RWPE2 (cell line): ENCODE data around the gene COPZ1.
A peak's percentile ranks its signal among the peaks of the same experiment; 100 is the strongest.

Experiments used
- ATAC-seq: fragments of 200-7000 bp; cut with Tn5 transposase; 3 replicates; pipeline ENCODE4 v1.9.1; 2021; ENCODE audit warnings: low read depth
- DNase-seq: peaks from one replicate; pipeline ENCODE4 v3.0.0-alpha.2; 2020; ENCODE audit warnings: low spot score
- H3K27ac ChIP-seq: fragments of 450-650 bp; 2 replicates; pipeline ENCODE4 v1.5.1; 2017; ENCODE audit warnings: mild to moderate bottlenecking; ENCODE audit not compliant: poor library complexity, severe bottlenecking
- H3K27me3 ChIP-seq: fragments of 250-450 bp; sonication (Bioruptor Pico); 2 replicates; pipeline ENCODE4 v1.5.1; 2021; ENCODE audit warnings: mild to moderate bottlenecking, moderate library complexity; ENCODE audit not compliant: insufficient read depth, poor library complexity, severe bottlenecking
- H3K36me3 ChIP-seq: fragments of 250-450 bp; sonication (Bioruptor Pico); 2 replicates; pipeline ENCODE4 v1.5.1; 2020; ENCODE audit warnings: low read depth, mild to moderate bottlenecking, moderate library complexity
- H3K4me1 ChIP-seq: fragments of 250-450 bp; sonication (Bioruptor Pico); 2 replicates; pipeline ENCODE4 v1.5.1; 2021; ENCODE audit warnings: mild to moderate bottlenecking, moderate library complexity; ENCODE audit not compliant: insufficient read depth, poor library complexity, severe bottlenecking
- H3K4me3 ChIP-seq: fragments of 250-450 bp; sonication (Bioruptor Pico); 2 replicates; pipeline ENCODE4 v1.5.1; 2021; ENCODE audit warnings: mild to moderate bottlenecking, moderate library complexity; ENCODE audit not compliant: severe bottlenecking
- H3K9me3 ChIP-seq: fragments of 250-450 bp; sonication (Bioruptor Pico); 2 replicates; pipeline ENCODE4 v1.5.1; 2021; ENCODE audit warnings: mild to moderate bottlenecking, moderate library complexity; ENCODE audit not compliant: severe bottlenecking
- TF ChIP-seq, protein P1 (sequence below): fragments of 450-650 bp; IDR thresholded peaks from one replicate; pipeline ENCODE4 v1.5.1; 2017; ENCODE audit warnings: mild to moderate bottlenecking, moderate library complexity; ENCODE audit not compliant: poor library complexity, severe bottlenecking

Gene COPZ1

GRCh38 chr12:54389134-54389508, 64.2 kb downstream of the COPZ1 start:
- peaks cover 30% of the 10 kb centered on the region for H3K4me1 ChIP-seq

GRCh38 chr12:54389607-54390175, 64.8 kb downstream of the COPZ1 start:
- no peak for ATAC-seq
- no peaks in the 10 kb centered on the region for H3K9me3 ChIP-seq
- H3K27me3 ChIP-seq: no peaks in the 10 kb centered on the region
- TF ChIP-seq, protein P1, sequence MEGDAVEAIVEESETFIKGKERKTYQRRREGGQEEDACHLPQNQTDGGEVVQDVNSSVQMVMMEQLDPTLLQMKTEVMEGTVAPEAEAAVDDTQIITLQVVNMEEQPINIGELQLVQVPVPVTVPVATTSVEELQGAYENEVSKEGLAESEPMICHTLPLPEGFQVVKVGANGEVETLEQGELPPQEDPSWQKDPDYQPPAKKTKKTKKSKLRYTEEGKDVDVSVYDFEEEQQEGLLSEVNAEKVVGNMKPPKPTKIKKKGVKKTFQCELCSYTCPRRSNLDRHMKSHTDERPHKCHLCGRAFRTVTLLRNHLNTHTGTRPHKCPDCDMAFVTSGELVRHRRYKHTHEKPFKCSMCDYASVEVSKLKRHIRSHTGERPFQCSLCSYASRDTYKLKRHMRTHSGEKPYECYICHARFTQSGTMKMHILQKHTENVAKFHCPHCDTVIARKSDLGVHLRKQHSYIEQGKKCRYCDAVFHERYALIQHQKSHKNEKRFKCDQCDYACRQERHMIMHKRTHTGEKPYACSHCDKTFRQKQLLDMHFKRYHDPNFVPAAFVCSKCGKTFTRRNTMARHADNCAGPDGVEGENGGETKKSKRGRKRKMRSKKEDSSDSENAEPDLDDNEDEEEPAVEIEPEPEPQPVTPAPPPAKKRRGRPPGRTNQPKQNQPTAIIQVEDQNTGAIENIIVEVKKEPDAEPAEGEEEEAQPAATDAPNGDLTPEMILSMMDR: no peak
- peaks cover 30% of the 10 kb centered on the region for H3K4me1 ChIP-seq
- DNase-seq: no peak
- H3K36me3 ChIP-seq: peaks cover 7% of the 10 kb centered on the region
- peak overlapping the region; percentile 81 for H3K4me3 ChIP-seq
- peak overlapping the region; percentile 67 for H3K27ac ChIP-seq

More at GRCh38 chr12:54389134-54389508, 64.2 kb downstream of the COPZ1 start:
- no peak overlapping the region for H3K4me3 ChIP-seq
- DNase-seq (no peak), ATAC-seq (no peak)
- H3K9me3 ChIP-seq: no peaks in the 10 kb centered on the region
- no peaks in the 10 kb centered on the region for H3K27me3 ChIP-seq
- peak overlapping the region; percentile 67 for H3K27ac ChIP-seq
- peaks cover 4% of the 10 kb centered on the region; the same call in 1 of the 2 replicates for H3K36me3 ChIP-seq
- TF ChIP-seq, protein P1: no peak

DNA sequence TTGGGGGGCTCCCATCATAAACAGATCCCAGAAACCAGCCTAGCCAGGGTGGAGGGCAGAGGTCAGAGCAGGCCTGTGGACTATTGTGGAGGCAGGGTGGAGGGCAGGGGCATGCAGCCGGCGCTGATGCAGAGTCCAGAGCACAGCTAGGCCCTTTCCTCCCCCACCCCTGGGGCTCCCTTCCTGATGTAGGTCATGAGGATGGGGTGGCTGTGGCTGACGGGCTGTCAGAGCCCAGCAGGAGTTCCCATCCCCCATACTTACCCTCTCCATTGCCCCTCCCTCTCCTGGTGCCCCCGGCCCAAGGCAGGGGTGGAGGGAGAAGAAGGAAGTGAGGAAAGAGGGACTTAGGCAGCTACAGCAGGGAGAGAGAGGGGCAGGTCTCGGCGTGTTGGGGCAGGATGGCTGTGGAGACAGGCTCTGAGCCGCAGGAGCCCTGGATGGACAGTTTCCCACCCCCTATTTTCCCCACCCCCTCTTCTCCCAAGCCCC, 65.3 kb downstream of the COPZ1 start:
- Histone ChIP-seq H3K27me3 (no peaks in the 10 kb centered on the region), H3K4me3 (peak overlapping the region; percentile 81), H3K9me3 (no peaks in the 10 kb centered on the region), H3K36me3 (peaks cover 12% of the 10 kb centered on the region), H3K4me1 (peaks cover 30% of the 10 kb centered on the region), H3K27ac (peak overlapping the region; percentile 67)
- ATAC-seq (peak; percentile 48), DNase-seq (no peak)
- TF ChIP-seq, protein P1: no peak

GRCh38 chr12:54390668-54391551, 66.0 kb downstream of the COPZ1 start:
- no peaks in the 10 kb centered on the region for H3K27me3 ChIP-seq
- peak overlapping the region; percentile 81 for H3K4me3 ChIP-seq
- DNase-seq: no peak
- peak overlapping the region; percentile 67 for H3K27ac ChIP-seq
- ATAC-seq: peak; percentile 53
- TF ChIP-seq, protein P1: peak; percentile 44
- peaks cover 30% of the 10 kb centered on the region for H3K4me1 ChIP-seq
- peaks cover 19% of the 10 kb centered on the region for H3K36me3 ChIP-seq
- H3K9me3 ChIP-seq: no peaks in the 10 kb centered on the region
